Astrocyte (in vitro differentiated cells and primary cell): Measurements from ENCODE around the gene SLCO3A1.

Experiments used
- EZH2 ChIP-seq: IDR thresholded peaks from 2 replicates; pipeline ENCODE4 v1.6.1; 2012; ENCODE audit warnings: mild to moderate bottlenecking, low read length, inconsistent platforms; ENCODE audit not compliant: insufficient read depth
- TF ChIP-seq, protein P1 (sequence below): IDR thresholded peaks from 2 replicates; pipeline ENCODE4 v1.5.1; 2011; ENCODE audit warnings: low read depth, mild to moderate bottlenecking, inconsistent platforms, low read length, moderate library complexity; ENCODE audit not compliant: insufficient read depth

DNA sequence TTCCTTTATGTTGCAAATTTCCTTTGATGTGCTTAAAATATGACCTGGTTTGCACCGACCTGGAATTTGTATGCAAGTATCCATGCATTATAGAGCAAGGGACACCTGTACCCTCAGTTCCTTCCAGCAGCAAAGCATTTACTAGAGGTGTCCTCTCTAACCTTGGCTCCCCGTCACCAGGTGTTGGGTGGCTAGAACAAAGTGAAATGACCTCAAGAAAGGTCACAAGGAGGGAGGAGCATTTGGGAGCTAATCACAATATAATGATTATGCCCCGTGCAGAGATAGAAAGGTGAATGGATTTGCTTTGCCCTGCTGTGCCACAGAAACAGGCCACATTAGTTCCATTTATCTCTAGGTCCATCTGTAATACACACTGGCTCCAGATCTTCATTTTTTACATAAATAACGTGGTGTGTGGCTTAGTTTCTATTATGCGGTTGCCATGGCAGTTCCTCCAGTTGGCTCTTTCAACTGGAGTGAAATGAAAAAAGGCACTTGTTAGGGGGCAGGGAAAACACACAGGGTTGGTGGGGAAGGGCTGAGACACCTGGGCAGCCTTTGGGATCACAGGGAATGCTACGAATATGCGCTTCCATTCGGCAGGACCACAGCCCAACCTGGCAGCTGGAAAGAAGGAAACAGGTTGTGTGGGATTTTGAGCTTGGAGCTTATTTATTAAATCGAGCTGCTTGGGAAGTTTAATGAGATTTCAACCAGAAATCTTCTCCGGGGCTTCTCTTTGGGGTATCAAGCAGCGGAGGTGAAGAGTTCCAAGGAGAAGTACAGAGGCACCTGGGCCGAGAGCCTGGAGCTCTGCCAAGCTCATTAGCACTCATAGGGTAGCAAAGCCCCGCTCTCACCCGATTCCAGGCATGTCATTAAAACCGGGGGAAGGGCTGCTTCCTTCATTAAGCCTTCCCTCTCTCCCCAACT, 306.7 kb downstream of the SLCO3A1 start:
- TF ChIP-seq, protein P1, sequence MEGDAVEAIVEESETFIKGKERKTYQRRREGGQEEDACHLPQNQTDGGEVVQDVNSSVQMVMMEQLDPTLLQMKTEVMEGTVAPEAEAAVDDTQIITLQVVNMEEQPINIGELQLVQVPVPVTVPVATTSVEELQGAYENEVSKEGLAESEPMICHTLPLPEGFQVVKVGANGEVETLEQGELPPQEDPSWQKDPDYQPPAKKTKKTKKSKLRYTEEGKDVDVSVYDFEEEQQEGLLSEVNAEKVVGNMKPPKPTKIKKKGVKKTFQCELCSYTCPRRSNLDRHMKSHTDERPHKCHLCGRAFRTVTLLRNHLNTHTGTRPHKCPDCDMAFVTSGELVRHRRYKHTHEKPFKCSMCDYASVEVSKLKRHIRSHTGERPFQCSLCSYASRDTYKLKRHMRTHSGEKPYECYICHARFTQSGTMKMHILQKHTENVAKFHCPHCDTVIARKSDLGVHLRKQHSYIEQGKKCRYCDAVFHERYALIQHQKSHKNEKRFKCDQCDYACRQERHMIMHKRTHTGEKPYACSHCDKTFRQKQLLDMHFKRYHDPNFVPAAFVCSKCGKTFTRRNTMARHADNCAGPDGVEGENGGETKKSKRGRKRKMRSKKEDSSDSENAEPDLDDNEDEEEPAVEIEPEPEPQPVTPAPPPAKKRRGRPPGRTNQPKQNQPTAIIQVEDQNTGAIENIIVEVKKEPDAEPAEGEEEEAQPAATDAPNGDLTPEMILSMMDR: no peak
- TF ChIP-seq EZH2: no peak
